Fibroblast of skin of left quadriceps (primary cell): ENCODE data around the gene SLC39A7.
A peak's percentile ranks its signal among the peaks of the same experiment; 100 is the strongest.

ENCODE experiments used
- DNase-seq, 2 experiments: peaks; one replicate each; pipeline ENCODE4 v3.0.0-alpha.2; 2013; ENCODE audit warnings: low read depth in 2 of 2

Gene SLC39A7

GRCh38 chr6:33200219-33201146 is at the start of gene SLC39A7, which contains the start of gene RXRB:
TSS of gene SLC39A7 (plus strand) at chr6:33200867. CDS start at chr6:33201246, 379 bp downstream.
TSS of gene RXRB (minus strand) at chr6:33200665. CDS start at chr6:33200476, 189 bp downstream.
- peak; percentile 99 for DNase-seq

- no peak for DNase-seq
Measured at GRCh38 chr6:33151050-33151449, 49.6 kb upstream of the SLC39A7 start.

GRCh38 chr6:33154349-33154748 is 46.3 kb upstream of the SLC39A7 start:
- no peak for DNase-seq

GRCh38 chr6:33156561-33156960 is 44.1 kb upstream of the SLC39A7 start:
- no peak for DNase-seq

GRCh38 chr6:33156964-33157363 is 43.7 kb upstream of the SLC39A7 start:
- no peak for DNase-seq

GRCh38 chr6:33160096-33160495 is 40.6 kb upstream of the SLC39A7 start:
- DNase-seq: no peak

GRCh38 chr6:33160728-33161344 is 39.8 kb upstream of the SLC39A7 start:
- DNase-seq: peak; percentile 32 to 34

- peak; percentile 25 for DNase-seq
Measured at GRCh38 chr6:33161354-33162331, 39.0 kb upstream of the SLC39A7 start.

GRCh38 chr6:33163540-33163939 is 37.1 kb upstream of the SLC39A7 start:
- DNase-seq: no peak

- DNase-seq: no peak
Measured at GRCh38 chr6:33164176-33164575, 36.5 kb upstream of the SLC39A7 start.

- DNase-seq: no peak
Measured at GRCh38 chr6:33164665-33165373, 35.8 kb upstream of the SLC39A7 start.

GRCh38 chr6:33165581-33166258 is 34.9 kb upstream of the SLC39A7 start:
- no peak for DNase-seq

- no peak for DNase-seq
Measured at GRCh38 chr6:33166363-33166762, 34.3 kb upstream of the SLC39A7 start.

GRCh38 chr6:33166811-33167210 is 33.9 kb upstream of the SLC39A7 start:
- no peak for DNase-seq

- DNase-seq: no peak
Measured at GRCh38 chr6:33167374-33168283, 33.0 kb upstream of the SLC39A7 start.

GRCh38 chr6:33168284-33168601 is 32.4 kb upstream of the SLC39A7 start:
- no peak for DNase-seq

GRCh38 chr6:33168639-33169038 is 32.0 kb upstream of the SLC39A7 start:
- DNase-seq: no peak

- DNase-seq: no peak
Measured at GRCh38 chr6:33169291-33170175, 31.1 kb upstream of the SLC39A7 start.
